ENCODE data around the gene SEMA4D. TPM values are rescaled to one million over a fixed set of nuclear protein-coding genes. Genes with fewer than 3 reads are reported as not detected.

The SEMA4D gene
- total RNA-seq, 1 donor from 2014 or later: 13.5 TPM

- Histone ChIP-seq H3K36me3 (no peaks in the 10 kb centered on the region), H3K4me1 (no peaks in the 10 kb centered on the region), H3K27ac (no peak overlapping the region), H3K27me3 (no peaks in the 10 kb centered on the region), H3K4me3 (no peak overlapping the region), H3K9me3 (no peaks in the 10 kb centered on the region)
- intact Hi-C loops (cut with DNase I): no loop called here
- DNase-seq (ENCODE audit: low spot score in 2 of 2): no peak
- no peak for TF ChIP-seq CTCF (IDR thresholded peaks at IDR 0.05)
Measured at GRCh38 chr9:89441986-89442385, 55.9 kb downstream of the SEMA4D start.

DNA sequence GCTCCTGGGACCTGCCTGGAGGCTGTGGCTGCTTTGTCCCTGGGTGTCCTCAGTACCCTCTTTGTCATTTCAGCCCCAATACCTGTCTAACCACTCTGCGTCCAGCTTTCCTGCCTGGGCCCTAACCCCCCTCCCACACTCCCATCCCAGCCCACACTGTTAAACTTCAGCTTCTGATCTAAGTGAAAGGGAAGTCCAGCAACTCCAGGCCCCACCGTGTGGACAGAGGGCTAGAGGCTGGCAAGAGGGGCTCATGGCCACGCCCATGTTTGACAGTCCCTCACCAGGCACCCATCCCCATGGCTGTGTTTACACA lies 56.3 kb downstream of the SEMA4D start:
- DNase-seq (ENCODE audit: low spot score in 2 of 2): no peak
- H3K27ac ChIP-seq: no peak overlapping the region

GRCh38 chr9:89440951-89441654 lies 56.8 kb downstream of the SEMA4D start:
- no peaks in the 10 kb centered on the region for H3K27me3 ChIP-seq
- no peaks in the 10 kb centered on the region for H3K36me3 ChIP-seq
- H3K27ac ChIP-seq: no peak overlapping the region
- no peaks in the 10 kb centered on the region for H3K4me1 ChIP-seq
- H3K4me3 ChIP-seq: no peak overlapping the region
- H3K9me3 ChIP-seq: no peaks in the 10 kb centered on the region
- no peak for DNase-seq (ENCODE audit: low spot score in 2 of 2)
- intact Hi-C loops (cut with DNase I): no loop called here
- no peak for TF ChIP-seq CTCF (IDR thresholded peaks at IDR 0.05)

More for the DNA sequence above, 56.3 kb downstream of the SEMA4D start:
- Histone ChIP-seq H3K27me3 (no peaks in the 10 kb centered on the region), H3K36me3 (no peaks in the 10 kb centered on the region), H3K4me3 (no peak overlapping the region), H3K4me1 (no peaks in the 10 kb centered on the region), H3K9me3 (no peaks in the 10 kb centered on the region)
- no peak for TF ChIP-seq CTCF (IDR thresholded peaks at IDR 0.05)
- intact Hi-C loops (cut with DNase I): no loop called here

DNA sequence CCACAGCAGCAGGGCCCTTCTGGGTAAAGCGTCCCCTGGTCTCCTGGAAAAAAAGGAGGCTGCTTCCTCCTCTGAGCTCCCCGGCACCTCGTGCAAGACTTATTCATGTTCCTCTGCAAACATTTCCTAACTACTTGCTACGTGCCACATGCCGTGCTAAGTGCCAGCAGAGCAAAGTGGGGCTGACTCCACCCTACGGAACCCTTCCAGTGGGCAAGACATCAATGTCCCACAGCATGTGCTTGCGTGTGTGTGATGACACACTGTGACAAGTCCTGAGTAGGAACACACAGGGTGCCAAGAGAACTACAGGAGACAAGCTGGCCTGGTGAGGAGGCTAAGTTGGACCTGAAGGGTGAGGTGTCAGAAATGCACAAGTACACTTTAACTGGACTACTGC lies 57.4 kb downstream of the SEMA4D start:
- peak; percentile 53 to 73 for DNase-seq (ENCODE audit: low spot score in 2 of 2)
- Histone ChIP-seq H3K27me3 (no peaks in the 10 kb centered on the region), H3K4me1 (no peaks in the 10 kb centered on the region), H3K36me3 (no peaks in the 10 kb centered on the region), H3K27ac (no peak overlapping the region), H3K9me3 (no peaks in the 10 kb centered on the region), H3K4me3 (no peak overlapping the region)
- intact Hi-C loops (cut with DNase I): no loop called here
- TF ChIP-seq CTCF (IDR thresholded peaks at IDR 0.05): no peak

- intact Hi-C loops (cut with DNase I): no loop called here
- H3K27ac ChIP-seq: no peak overlapping the region
- TF ChIP-seq CTCF (IDR thresholded peaks at IDR 0.05): no peak
Measured at GRCh38 chr9:89440046-89440445, 57.9 kb downstream of the SEMA4D start.

GRCh38 chr9:89439571-89439970 lies 58.3 kb downstream of the SEMA4D start:
- intact Hi-C loops (cut with DNase I): no loop called here
- no peaks in the 10 kb centered on the region for H3K4me1 ChIP-seq
- TF ChIP-seq CTCF (IDR thresholded peaks at IDR 0.05): no peak

More at GRCh38 chr9:89440046-89440445, 57.9 kb downstream of the SEMA4D start:
- no peaks in the 10 kb centered on the region for H3K9me3 ChIP-seq
- H3K27me3 ChIP-seq: no peaks in the 10 kb centered on the region
- H3K4me1 ChIP-seq: no peaks in the 10 kb centered on the region
- no peak for DNase-seq (ENCODE audit: low spot score in 2 of 2)
- H3K36me3 ChIP-seq: no peaks in the 10 kb centered on the region
- no peak overlapping the region for H3K4me3 ChIP-seq

More at GRCh38 chr9:89439571-89439970, 58.3 kb downstream of the SEMA4D start:
- Histone ChIP-seq H3K27me3 (no peaks in the 10 kb centered on the region), H3K4me3 (no peak overlapping the region), H3K27ac (no peak overlapping the region), H3K36me3 (no peaks in the 10 kb centered on the region), H3K9me3 (no peaks in the 10 kb centered on the region)
- DNase-seq (ENCODE audit: low spot score in 2 of 2): no peak

Measured in ascending aorta (tissue), 2 donors.